Uterus (tissue), 2 donors: ENCODE measurements around the gene JAKMIP2.

ENCODE experiments used
- CTCF ChIP-seq, 4 experiments: fragments of 200-600 bp in 2 of 4; fragments of 450-650 bp in 2 of 4; sonication (generic) in 2 of 4; IDR thresholded peaks; one replicate each; pipeline ENCODE4 v1.5.1; 2016 to 2019; ENCODE audit warnings: antibody characterized with exemption in 4 of 4, mild to moderate bottlenecking in 2 of 4, moderate library complexity in 1 of 4
- POLR2A ChIP-seq, 2 donors: fragments of 450-650 bp; IDR thresholded peaks; one replicate each; pipeline ENCODE4 v1.6.1; 2016; ENCODE audit warnings: antibody characterized with exemption in 2 of 2, mild to moderate bottlenecking in 1 of 2, moderate library complexity in 1 of 2

GRCh38 chr5:147617191-147617606 lies 165.3 kb downstream of the JAKMIP2 start:
- TF ChIP-seq CTCF (IDR thresholded peaks at IDR 0.05) (no peak), POLR2A (IDR thresholded peaks at IDR 0.05) (no peak)
